Common myeloid progenitor, CD34-positive (primary cell): ENCODE results near the gene JAK1.
A peak's percentile ranks its signal among the peaks of the same experiment; 100 is the strongest.
"Not testable (repeated sequence)": the region's sequence is repeated elsewhere in the genome, so short reads cannot be mapped to it uniquely, and the experiment has no call there.

ENCODE experiments used
- CTCF ChIA-PET: fragments of 350-600 bp; sonication (Branson Sonifier 250); formaldehyde crosslinking; loops from one replicate; lab custom pipeline; 2021; ENCODE audit warnings: antibody characterized with exemption; lab: Charles Lee
- POLR2A ChIA-PET: fragments of 350-600 bp; sonication (Branson Sonifier 250); formaldehyde crosslinking; loops from one replicate; lab custom pipeline; 2021; ENCODE audit warnings: antibody characterized with exemption; lab: Charles Lee
- DNase-seq, 3 donors: peaks; one replicate each; pipeline versions ENCODE4 v3.0.0 to v3.0.0-alpha.2; 2013
- H3K27ac ChIP-seq, 2 experiments: 1 replicate in 1 of 2; 2 replicates in 1 of 2; pipeline ENCODE4 v1.7.0; 2013; ENCODE audit warnings: inconsistent platforms in 2 of 2, low read length in 2 of 2, mild to moderate bottlenecking in 2 of 2, low read depth in 1 of 2, moderate library complexity in 1 of 2; ENCODE audit not compliant: severe bottlenecking in 2 of 2, insufficient read depth in 1 of 2, poor library complexity in 1 of 2
- H3K27me3 ChIP-seq, 5 experiments: replicated peaks in 2 of 5; 1 replicate in 3 of 5; 2 replicates in 2 of 5; pipeline versions ENCODE4 v1.6.1 to v1.7.0; 2013; ENCODE audit warnings: low read length in 4 of 5, mild to moderate bottlenecking in 2 of 5, moderate library complexity in 2 of 5, inconsistent platforms in 1 of 5; ENCODE audit not compliant: insufficient read depth in 5 of 5, control insufficient read depth in 4 of 5
- H3K36me3 ChIP-seq, 4 experiments: 1 replicate in 2 of 4; 2 replicates in 2 of 4; pipeline versions ENCODE4 v1.6.1 to v1.7.0; 2013; ENCODE audit warnings: low read length in 3 of 4, control low read depth in 1 of 4, mild to moderate bottlenecking in 1 of 4; ENCODE audit not compliant: control insufficient read depth in 4 of 4, insufficient read depth in 4 of 4
- H3K4me1 ChIP-seq, 4 experiments: 1 replicate in 3 of 4; 2 replicates in 1 of 4; pipeline versions ENCODE4 v1.6.1 to v1.7.1; 2013; ENCODE audit warnings: low read length in 3 of 4, mild to moderate bottlenecking in 3 of 4, control low read depth in 1 of 4, inconsistent platforms in 1 of 4, moderate library complexity in 1 of 4; ENCODE audit not compliant: control insufficient read depth in 4 of 4, insufficient read depth in 4 of 4; ENCODE audit errors: control extremely low read depth in 1 of 4
- H3K4me3 ChIP-seq, 7 experiments: 1 replicate in 4 of 7; 2 replicates in 3 of 7; pipeline versions ENCODE4 v1.5.1 to v1.7.0; 2013; ENCODE audit warnings: mild to moderate bottlenecking in 7 of 7, low read length in 6 of 7, moderate library complexity in 6 of 7, inconsistent platforms in 2 of 7, low read depth in 2 of 7, control low read depth in 1 of 7; ENCODE audit not compliant: insufficient read depth in 4 of 7, control insufficient read depth in 1 of 7; ENCODE audit errors: extremely low read depth in 1 of 7
- H3K9me3 ChIP-seq, 5 experiments: 1 replicate in 4 of 5; 2 replicates in 1 of 5; pipeline versions ENCODE4 v1.6.1 to v1.7.1; 2013; ENCODE audit warnings: low read length in 4 of 5, mild to moderate bottlenecking in 2 of 5, inconsistent platforms in 1 of 5, low read depth in 1 of 5, moderate library complexity in 1 of 5; ENCODE audit not compliant: control insufficient read depth in 4 of 5, insufficient read depth in 2 of 5; ENCODE audit errors: control extremely low read depth in 1 of 5
- WGBS: methylation state at CpG from one replicate; pipeline ENCODE4 v1.1.5; 2013; ENCODE audit not compliant: insufficient coverage; 5-methylcytosine and 5-hydroxymethylcytosine counted together

The JAK1 gene

GRCh38 chr1:64934878-64935275, 31.5 kb downstream of the JAK1 start:
- no peak overlapping the region for H3K27ac ChIP-seq
- H3K27me3 ChIP-seq, result no peaks in the 10 kb centered on the region
- H3K9me3 ChIP-seq, result no peaks in the 10 kb centered on the region
- H3K36me3 ChIP-seq, result no peaks in the 10 kb centered on the region
- no peak for DNase-seq
- no peak overlapping the region for H3K4me3 ChIP-seq
- ChIA-PET POLR2A (no interaction called here), CTCF (interaction anchor here (0.6 to 1.3 kb wide), 5 partner anchors 11 to 28 kb away, joined by 3 to 5 read pairs (median 3); no protein-coding TSS in a partner anchor)
- 100% methylated on average over 1 of the region's 1 CpG for WGBS
- peaks cover 14 to 30% (median 17%) of the 10 kb centered on the region in 4 experiments for H3K4me1 ChIP-seq

- H3K4me1 ChIP-seq, result peaks cover 12 to 27% (median 14%) of the 10 kb centered on the region in 4 experiments
- no peaks in the 10 kb centered on the region for H3K9me3 ChIP-seq
- ChIA-PET POLR2A (interaction anchor here (0.6 to 1.2 kb wide), 3 partner anchors 14 to 32 kb away, joined by 3 read pairs; partner anchors contain the start of gene JAK1), CTCF (interaction anchor here (0.6 to 1.3 kb wide), 6 partner anchors 11 to 28 kb away, joined by 3 to 5 read pairs (median 3); no protein-coding TSS in a partner anchor)
- no peaks in the 10 kb centered on the region for H3K27me3 ChIP-seq
- no peaks in the 10 kb centered on the region for H3K36me3 ChIP-seq
- DNase-seq, result peak in 2 of 3 donors; percentile 39 to 52
- WGBS, result 77% methylated on average over 8 of the region's 9 CpGs
- peak overlapping the region in 2 of 7 experiments; percentile 19 for H3K4me3 ChIP-seq
- peak overlapping the region in 1 of 2 experiments; percentile 56 for H3K27ac ChIP-seq
Measured at GRCh38 chr1:64934115-64934877, 32.1 kb downstream of the JAK1 start.

DNA sequence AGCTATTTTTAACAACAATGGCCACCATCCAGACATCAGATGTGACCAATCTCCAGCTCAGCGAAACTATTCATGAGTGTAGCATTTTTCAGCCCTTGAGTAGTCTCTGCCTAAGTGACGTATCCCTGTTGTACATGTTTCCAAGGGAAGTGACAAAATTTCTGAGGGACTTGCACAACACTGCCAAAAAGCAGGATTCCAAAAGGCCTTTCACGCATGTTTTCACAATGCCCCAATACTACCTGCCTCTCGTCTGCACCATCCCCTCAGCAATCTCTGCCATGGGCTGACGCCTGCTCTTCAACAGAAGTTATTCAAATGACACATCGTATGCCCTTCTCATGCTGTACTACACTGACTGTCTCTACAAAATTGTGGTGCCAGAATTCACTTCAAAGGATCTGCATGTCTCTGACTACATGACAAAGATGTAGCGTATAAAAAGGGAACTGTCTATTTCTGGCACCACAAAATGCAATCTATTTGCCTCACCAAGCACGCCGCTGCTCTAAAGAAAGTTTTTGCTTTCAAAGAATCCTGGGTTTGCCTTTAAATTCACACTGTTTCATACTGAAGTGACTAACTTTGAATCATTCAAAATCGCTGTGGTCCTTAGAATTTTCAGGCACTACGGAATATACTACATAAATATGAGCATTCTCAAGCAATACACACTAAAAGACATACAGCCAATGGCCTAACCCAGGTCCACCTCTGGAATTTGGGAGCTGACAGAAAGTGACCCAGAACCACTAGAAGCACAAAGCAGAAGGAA, 32.9 kb downstream of the JAK1 start:
- H3K27ac ChIP-seq, result peak overlapping the region in 1 of 2 experiments; percentile 56
- WGBS, result 41% methylated on average over 8 of the region's 11 CpGs
- CTCF ChIA-PET, result interaction anchor here (1.0 to 1.3 kb wide), 5 partner anchors 12 to 29 kb away, joined by 3 to 6 read pairs (median 3); no protein-coding TSS in a partner anchor

DNA sequence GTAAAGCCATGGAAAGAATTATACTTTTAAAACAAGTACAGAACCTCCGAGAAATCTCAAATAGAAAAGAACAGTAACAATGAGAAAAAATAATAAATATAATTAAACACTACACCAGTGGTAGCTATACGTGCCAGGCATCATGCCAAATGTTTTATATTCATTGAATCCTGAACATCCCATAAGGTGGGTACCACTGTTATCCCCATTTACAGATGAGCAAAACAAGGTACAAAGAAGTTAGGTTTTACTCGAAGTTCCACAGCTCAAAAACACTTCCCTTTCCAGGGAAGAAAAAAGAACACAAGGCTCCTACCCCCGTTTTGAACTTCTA, 33.4 kb downstream of the JAK1 start:
- CTCF ChIA-PET, result interaction anchor here (1.0 to 1.3 kb wide), 2 partner anchors 8 to 29 kb away, joined by 3 to 6 read pairs; no protein-coding TSS in a partner anchor
- no peaks in the 10 kb centered on the region for H3K9me3 ChIP-seq
- no peaks in the 10 kb centered on the region for H3K27me3 ChIP-seq
- peak overlapping the region in 1 of 7 experiments; percentile 2 for H3K4me3 ChIP-seq
- H3K4me1 ChIP-seq, result peaks cover 12 to 31% (median 21%) of the 10 kb centered on the region in 4 experiments
- no peak for DNase-seq
- H3K27ac ChIP-seq, result peak overlapping the region in 1 of 2 experiments; percentile 56
- no peaks in the 10 kb centered on the region for H3K36me3 ChIP-seq
- WGBS, result 47% methylated on average over 2 of the region's 4 CpGs
- POLR2A ChIA-PET, result interaction anchor here (1.2 kb wide), 1 partner anchor 15 kb away, joined by 3 read pairs; no protein-coding TSS in a partner anchor

More for the DNA sequence above, 32.9 kb downstream of the JAK1 start:
- peaks cover 12 to 28% (median 18%) of the 10 kb centered on the region in 4 experiments for H3K4me1 ChIP-seq
- peak overlapping the region in 2 of 7 experiments; percentile 19 for H3K4me3 ChIP-seq
- peak; percentile 19 to 89 (median 80) for DNase-seq
- H3K9me3 ChIP-seq, result no peaks in the 10 kb centered on the region
- POLR2A ChIA-PET, result interaction anchor here (0.6 to 1.2 kb wide), 3 partner anchors 15 to 33 kb away, joined by 3 read pairs; partner anchors contain the start of gene JAK1
- H3K36me3 ChIP-seq, result no peaks in the 10 kb centered on the region
- no peaks in the 10 kb centered on the region for H3K27me3 ChIP-seq

DNA sequence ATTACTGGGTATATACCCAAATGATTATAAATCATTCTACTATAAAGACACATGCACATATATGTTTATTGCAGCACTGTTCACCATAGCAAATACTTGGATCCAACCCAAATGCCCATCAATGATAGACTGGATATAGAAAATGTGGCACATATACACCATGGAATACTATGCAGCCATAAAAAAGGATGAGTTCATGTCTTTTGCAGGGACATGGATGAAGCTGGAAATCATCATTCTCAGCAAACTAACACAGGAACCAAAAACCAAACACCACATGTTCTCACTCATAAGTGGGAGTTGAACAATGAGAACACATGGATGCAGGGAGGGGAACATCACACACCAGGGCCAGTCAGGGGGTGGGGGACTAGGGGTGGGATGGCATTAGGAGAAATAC, 35.7 kb downstream of the JAK1 start:
- DNase-seq, H3K4me3 ChIP-seq, POLR2A ChIA-PET, H3K27ac ChIP-seq, H3K36me3 ChIP-seq, CTCF ChIA-PET, H3K9me3 ChIP-seq, H3K27me3 ChIP-seq: not testable (repeated sequence)
- H3K4me1 ChIP-seq, result peaks cover 12 to 33% (median 24%) of the 10 kb centered on the region in 4 experiments

DNA sequence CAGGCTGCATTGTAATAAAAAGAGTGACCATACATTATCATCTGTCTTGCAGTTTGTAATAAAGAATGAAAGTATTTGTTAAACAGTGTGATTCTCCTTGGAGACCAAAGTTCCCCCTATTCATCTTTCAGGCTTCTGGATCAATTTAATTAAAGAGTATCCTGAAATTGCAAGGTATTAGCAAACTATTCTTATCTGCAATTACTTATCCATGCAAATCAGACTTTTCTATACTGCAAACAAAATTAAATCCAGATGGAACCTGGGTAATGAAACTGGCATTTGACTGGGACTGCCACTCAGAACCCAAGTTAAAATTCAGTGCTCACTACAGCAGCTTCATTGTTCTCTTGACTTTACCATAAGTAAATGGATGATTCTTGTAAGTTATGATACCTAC, 37.1 kb downstream of the JAK1 start:
- Histone ChIP-seq H3K9me3 (no peaks in the 10 kb centered on the region), H3K36me3 (peaks cover 0 to 4% (median 0%) of the 10 kb centered on the region in 4 experiments), H3K27ac (no peak overlapping the region), H3K27me3 (no peaks in the 10 kb centered on the region), H3K4me3 (no peak overlapping the region), H3K4me1 (peaks cover 12 to 33% (median 23%) of the 10 kb centered on the region in 4 experiments)
- no peak for DNase-seq
- POLR2A ChIA-PET, result no interaction called here
- CTCF ChIA-PET, result interaction anchor here (1.1 kb wide), 1 partner anchor 14 kb away, joined by 5 read pairs; no protein-coding TSS in a partner anchor
